Adrenal gland (tissue), 5 donors: ENCODE results near the gene ARHGEF38.

Source experiments
- CTCF ChIP-seq, 6 experiments: fragments of 450-650 bp in 4 of 6; fragments of 200-600 bp in 2 of 6; sonication (generic) in 1 of 6; IDR thresholded peaks; 1 replicate in 5 of 6; 2 replicates in 1 of 6; pipeline versions ENCODE4 v1.5.1 to v1.8.0; 2016 to 2021; ENCODE audit warnings: antibody characterized with exemption in 6 of 6, mild to moderate bottlenecking in 2 of 6, moderate library complexity in 1 of 6
- POLR2A ChIP-seq, 2 donors: fragments of 450-650 bp; IDR thresholded peaks; one replicate each; pipeline ENCODE4 v1.6.1; 2017; ENCODE audit warnings: antibody characterized with exemption in 2 of 2, mild to moderate bottlenecking in 2 of 2, moderate library complexity in 1 of 2
- donor health status: DM: no; HTN: no; CAD: no.

DNA sequence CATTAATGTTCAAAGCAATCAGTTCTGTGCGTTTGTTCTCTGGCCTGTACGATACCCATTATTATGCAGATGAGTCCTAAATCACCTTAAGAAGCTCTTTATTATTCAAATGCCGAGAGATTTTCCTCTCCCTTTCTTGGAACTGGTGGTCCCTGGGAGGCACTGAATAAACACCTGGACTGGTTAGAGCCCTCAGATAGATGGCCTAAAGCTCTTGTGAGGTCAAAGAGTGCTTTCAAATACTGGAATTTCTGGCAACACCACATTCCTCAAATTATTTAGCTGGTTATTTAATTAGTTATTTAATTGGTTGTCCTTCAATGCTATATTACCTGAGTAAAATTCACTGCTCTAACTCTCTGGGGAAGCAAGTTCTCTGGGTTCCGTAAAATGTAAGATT is 3.0 kb downstream of the ARHGEF38 start:
- TF ChIP-seq CTCF (IDR thresholded peaks at IDR 0.05) (no peak), POLR2A (IDR thresholded peaks at IDR 0.05) (no peak)
